ENCODE measurements around the gene LDLR.
"Not testable (repeated sequence)": the region's sequence is repeated elsewhere in the genome, so short reads cannot be mapped to it uniquely, and the experiment has no call there.

Gene LDLR

DNA sequence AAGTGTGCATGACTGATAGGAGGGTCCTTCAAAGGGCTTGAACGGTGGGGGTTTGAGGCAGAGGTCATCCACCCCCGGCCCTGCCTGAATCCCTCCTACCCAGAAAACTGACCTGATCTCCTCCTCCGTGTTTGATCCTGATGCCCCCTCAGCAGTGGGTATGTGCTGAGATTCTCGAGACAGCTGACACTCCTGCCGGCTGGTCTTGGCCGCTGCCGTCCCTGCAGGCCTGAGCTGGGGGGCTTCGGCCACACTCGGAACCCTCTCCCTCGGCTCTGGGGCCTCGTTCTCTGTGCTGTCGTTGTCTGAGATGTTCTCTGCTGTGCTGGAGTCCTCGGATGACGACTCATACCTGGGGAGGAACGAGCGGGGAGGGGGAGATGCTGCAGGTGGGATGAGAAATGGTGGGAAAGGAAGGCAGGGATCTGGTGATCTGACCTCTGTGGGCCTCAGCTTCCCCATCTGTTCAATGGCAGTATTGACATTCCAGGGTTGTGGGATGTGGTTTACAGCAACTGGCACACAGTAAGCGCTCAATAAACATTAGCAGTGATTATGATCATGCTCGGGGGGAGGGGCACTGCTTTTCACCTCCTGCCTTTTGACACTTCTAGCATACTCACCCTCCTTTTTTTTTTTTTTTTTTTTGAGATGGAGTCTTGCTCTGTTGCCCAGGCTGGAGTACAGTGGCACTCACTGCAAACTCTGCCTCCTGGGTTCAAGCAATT is 87.4 kb downstream of the LDLR start:
- DNase-seq: no peak

- no peak for DNase-seq
Observed at GRCh38 chr19:11177592-11177991, 88.3 kb downstream of the LDLR start.

GRCh38 chr19:11179145-11179465 is 89.8 kb downstream of the LDLR start:
- not testable (repeated sequence) for DNase-seq

GRCh38 chr19:11179716-11180297 is 90.5 kb downstream of the LDLR start:
- DNase-seq: peak; percentile 28

DNA sequence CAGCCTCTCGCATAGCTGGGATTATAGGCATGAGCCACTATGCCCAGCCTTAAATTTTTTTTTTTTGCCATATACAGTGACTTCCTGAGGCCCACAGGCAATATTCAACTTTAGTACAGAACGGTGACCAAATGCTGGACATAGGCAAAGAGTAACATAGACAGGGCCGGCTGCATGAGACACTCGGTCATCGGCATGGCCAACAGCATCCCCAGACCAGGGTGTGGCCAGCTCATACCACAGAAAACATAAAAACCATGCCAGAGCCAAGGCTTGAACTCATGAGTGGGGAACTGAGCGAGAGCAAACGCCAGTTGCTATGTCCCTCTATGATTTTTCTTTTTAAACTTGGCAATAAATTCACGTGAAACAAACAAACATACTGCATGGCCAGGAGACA is 91.1 kb downstream of the LDLR start:
- DNase-seq: no peak

DNA sequence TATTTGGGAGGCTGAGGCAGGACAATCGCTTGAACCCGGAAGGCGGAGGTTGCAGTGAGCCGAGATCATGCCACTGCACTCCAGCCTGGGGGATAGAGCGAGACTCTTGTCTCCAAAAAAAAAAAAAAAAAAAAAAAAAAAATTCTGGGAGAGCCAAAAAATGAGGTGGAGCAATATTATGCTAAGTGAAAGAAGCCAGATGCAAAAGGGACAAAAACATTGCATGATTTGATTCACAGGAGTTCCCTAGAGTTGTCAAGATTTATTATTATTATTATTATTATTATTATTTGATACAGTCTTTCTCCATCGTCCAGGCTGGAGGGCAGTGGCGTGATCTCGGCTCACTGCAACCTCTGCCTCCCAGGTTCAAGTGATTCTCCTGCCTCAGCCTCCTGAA is 91.7 kb downstream of the LDLR start:
- not testable (repeated sequence) for DNase-seq

DNA sequence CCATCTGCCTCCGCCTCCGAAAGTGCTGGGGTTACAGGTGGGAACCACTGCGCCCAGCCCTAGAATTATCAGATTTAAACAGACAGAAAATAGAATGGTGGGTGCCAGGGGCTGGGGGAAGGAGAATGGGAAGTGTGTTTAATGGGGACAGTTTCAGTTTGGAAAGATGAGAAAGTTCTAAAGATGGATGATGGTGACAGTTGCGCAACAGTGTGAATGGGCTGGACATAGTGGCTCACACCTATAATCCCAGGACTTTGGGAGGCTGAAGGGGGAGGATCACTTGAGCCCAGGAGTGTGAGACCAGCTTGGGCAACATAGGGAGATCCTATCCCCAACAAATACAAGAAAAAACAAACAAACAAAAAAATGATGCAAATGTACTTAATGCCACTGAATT is 92.2 kb downstream of the LDLR start:
- DNase-seq: no peak

Measured in activated CD4-positive, alpha-beta T cell treated with anti-CD3 and anti-CD28 coated beads, Interleukin-2, amount 50 U/mL, for 16 hours (primary cell).